Neural cell (in vitro differentiated cells): Measurements from ENCODE around the gene ADAMTS2.

Source experiments
- POLR2AphosphoS5 ChIP-seq: IDR thresholded peaks from 2 replicates; pipeline ENCODE4 v1.6.1; 2012
- REST ChIP-seq: IDR thresholded peaks from 2 replicates; pipeline ENCODE4 v1.6.1; 2012; ENCODE audit warnings: borderline replicate concordance
- TF ChIP-seq, protein P1 (sequence below): fragments of 450-650 bp; IDR thresholded peaks from 2 replicates; pipeline ENCODE4 v1.5.1; 2014; ENCODE audit warnings: antibody characterized with exemption, mild to moderate bottlenecking, moderate library complexity; ENCODE audit not compliant: poor library complexity, severe bottlenecking

- TF ChIP-seq REST (no peak), POLR2AphosphoS5 (no peak)
- TF ChIP-seq, protein P1, sequence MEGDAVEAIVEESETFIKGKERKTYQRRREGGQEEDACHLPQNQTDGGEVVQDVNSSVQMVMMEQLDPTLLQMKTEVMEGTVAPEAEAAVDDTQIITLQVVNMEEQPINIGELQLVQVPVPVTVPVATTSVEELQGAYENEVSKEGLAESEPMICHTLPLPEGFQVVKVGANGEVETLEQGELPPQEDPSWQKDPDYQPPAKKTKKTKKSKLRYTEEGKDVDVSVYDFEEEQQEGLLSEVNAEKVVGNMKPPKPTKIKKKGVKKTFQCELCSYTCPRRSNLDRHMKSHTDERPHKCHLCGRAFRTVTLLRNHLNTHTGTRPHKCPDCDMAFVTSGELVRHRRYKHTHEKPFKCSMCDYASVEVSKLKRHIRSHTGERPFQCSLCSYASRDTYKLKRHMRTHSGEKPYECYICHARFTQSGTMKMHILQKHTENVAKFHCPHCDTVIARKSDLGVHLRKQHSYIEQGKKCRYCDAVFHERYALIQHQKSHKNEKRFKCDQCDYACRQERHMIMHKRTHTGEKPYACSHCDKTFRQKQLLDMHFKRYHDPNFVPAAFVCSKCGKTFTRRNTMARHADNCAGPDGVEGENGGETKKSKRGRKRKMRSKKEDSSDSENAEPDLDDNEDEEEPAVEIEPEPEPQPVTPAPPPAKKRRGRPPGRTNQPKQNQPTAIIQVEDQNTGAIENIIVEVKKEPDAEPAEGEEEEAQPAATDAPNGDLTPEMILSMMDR: no peak
Observed at GRCh38 chr5:179128041-179128365, 217.3 kb downstream of the ADAMTS2 start.
